ENCODE data around the gene RNF141.

RNF141 gene

GRCh38 chr11:10483174-10483573 lies 57.8 kb downstream of the RNF141 start:
- DNase-seq, result no peak

GRCh38 chr11:10481560-10482349 lies 59.2 kb downstream of the RNF141 start:
- DNase-seq, result peak in 5 of 56 donors; percentile 22 to 49 (median 28)

DNA sequence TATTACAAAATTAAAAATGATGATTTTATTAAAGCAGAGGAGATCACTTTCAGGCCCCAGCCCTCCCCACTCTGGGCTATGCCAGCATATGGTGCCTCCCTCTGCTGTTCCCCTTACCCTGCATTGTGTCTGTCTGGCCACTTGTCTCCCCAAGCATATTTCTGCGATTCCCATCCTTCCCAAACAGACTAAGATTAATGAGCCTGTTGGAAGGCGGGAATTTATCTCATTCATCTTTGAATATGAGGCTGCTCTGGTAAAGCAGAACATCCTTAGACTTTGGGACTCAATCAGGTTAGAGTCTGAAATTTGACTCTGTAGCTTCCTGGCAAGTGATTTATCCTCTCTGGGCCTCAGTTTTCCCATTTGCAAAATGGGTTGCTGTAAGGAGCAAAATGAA lies 60.2 kb downstream of the RNF141 start:
- DNase-seq, result no peak

GRCh38 chr11:10480026-10480425 lies 61.0 kb downstream of the RNF141 start:
- DNase-seq, result no peak

DNA sequence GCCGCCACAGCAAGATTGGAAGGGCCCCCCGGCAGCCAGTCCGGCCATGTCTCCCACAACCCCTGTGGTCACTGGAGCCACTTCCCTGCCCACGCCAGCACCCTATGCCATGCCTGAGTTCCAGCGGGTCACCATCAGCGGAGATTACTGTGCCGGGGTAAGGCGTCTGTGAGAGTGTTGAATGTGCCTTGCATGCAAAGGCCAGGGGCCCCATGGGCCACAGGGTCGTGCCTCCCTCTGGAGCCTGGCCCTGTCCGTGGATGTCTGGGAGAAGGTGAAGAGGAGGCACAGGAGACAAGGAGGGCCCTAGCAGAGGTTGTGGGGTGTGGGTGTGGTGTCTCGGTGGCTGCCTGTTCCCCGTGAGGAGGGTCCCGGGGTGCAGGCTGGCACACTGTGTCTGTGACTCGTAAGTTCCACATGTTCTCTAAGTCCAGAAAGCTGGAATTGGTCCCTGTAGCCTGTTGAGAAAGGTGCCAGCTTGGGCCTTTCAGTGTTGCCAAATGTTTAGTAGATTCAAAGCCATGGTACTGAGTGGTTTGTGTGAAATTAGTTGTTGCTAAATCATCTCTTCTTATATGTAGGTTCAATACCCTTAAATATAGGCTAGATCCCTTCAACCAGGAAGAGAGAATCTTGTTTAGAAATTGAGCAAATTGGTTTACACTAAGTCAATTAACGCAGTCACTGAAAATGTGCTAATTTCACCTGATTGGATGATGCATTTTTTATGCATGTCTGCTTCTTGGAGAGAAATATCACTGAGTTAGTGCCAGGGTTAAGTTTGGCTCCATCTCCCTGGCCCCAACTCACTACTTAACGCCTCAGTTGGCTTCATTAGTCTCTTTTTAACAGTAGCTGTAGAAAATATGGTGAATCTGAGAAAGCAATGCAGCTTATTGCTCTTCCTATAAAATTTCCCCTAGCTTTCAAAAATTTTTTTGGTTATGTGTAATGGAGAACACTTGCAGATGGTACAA lies 62.1 kb downstream of the RNF141 start:
- DNase-seq, result peak in 3 of 56 donors; percentile 10 to 28 (median 11)

DNA sequence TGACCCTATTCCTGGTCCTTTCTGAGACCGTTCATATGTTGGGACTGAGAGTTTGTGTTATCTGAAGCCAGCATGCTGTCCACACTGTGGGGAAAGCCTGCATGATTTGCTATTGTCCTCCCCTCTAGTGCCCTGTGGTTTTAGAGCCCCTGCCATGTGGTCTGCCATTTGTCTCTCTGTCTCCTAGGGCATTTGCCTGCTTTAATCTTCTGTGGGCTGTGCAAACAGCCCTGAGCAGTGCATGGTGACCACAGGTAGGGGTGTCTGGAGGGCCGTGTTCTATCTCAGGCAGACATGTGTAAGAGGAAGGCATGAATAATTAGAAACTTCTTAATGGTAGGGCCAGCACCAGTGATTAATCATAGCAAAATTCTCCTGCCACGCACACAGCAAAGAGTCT lies 62.9 kb downstream of the RNF141 start:
- no peak for DNase-seq

- DNase-seq, result no peak
Observed at GRCh38 chr11:10477690-10478046, 63.3 kb downstream of the RNF141 start.

GRCh38 chr11:10476927-10477689 lies 63.9 kb downstream of the RNF141 start:
- DNase-seq, result no peak

DNA sequence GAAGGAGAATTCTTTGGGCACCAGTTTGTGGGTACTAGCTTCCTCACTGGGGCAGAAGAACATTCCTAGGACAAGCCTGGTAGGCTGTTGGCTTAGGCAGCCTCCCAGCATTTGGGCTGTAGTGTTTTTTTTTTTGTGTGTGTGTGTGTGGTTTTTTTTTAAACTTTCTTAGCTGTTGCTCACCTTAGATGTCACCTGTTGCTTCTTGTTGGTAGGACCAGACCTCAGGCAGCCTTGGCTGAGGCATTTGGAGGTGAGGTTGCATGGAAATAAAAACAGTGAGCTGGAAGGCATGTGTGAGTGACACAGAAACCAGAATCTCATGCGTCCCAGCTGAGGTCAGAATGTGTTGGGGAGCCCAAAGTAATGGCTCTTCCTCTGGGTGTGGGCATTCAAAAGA lies 64.6 kb downstream of the RNF141 start:
- no peak for DNase-seq

DNA sequence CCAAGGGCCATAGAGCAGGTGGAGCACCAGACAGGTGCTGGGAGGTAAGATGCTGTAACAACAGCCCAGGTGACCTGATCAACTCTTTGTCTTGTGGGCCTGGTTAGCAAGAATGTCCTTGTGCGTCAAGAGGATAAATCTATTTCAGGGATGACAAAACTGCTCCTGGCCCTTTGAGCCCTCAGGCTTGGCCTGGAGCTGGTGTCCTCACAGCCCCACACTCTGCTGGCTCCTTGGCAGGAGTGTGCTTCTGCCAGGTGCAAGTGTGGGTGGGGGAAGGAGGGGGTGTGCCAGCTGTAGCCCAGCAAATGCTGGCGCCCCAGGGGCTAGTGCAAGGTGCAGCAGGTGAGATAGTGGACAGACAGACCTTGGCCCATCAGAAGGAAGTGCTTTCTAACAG lies 66.4 kb downstream of the RNF141 start:
- no peak for DNase-seq

DNA sequence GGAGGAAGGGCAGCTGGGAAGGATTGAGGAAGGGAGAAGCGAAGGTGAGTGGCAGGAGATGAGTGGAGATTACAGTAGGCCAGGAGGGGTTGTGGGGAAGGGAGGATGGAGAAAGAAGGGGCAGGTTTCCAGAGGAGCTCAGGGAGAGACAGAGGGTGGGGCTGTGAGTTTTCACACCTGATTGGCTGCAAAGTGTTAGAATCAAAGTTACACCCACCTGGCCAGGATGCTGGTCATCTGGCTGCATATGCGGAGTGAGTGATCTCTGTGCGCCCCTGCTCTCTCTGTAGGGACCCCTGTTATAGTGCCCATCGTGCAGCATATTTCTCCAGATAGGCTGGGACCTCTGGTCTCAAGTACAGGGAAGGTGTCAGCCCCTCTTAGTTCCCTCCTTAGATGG lies 67.6 kb downstream of the RNF141 start:
- DNase-seq, result no peak

DNA sequence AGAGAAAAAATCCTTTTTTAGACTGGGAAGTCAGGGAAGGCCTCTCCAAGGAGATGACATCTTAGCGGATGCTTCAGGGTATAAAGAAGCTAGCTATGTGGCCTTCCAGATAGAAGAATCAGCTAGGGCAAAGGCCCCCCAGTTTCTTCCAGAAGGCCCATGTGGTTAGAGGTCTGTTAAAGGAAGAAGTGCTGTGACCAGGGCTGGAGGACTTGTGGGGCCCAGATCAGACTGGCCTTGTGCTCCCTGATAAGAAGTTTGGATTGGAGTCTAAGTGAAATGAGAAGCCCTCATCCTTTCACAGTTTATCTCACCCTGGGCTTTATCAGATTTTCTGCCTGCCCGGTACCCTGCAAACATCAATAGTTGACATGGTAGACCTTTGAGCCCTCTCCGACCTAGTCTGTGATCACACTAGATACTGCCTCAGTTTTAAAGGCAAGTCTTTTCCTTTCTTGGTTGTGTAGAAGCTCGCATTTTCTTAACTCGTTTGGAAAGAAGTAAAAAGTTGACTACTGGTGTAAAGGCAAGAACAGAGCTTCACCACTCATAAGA lies 78.2 kb downstream of the RNF141 start:
- no peak for DNase-seq
